Measurements from ENCODE around the gene SLC30A2. TPM values are rescaled to one million over a fixed set of nuclear protein-coding genes. Genes with fewer than 3 reads are reported as not detected.
A peak's percentile ranks its signal among the peaks of the same experiment; 100 is the strongest.

SLC30A2 gene
- total RNA-seq, 2 experiments from 2014 or later, result not detected

GRCh38 chr1:26028490-26028980, 17.4 kb downstream of the SLC30A2 start:
- Mint-ChIP-seq H3K4me1 (ENCODE audit: low read depth) (no peaks in the 10 kb centered on the region), H3K27me3 (ENCODE audit: low read depth) (peaks cover 17% of the 10 kb centered on the region), H3K36me3 (ENCODE audit: low read depth) (no peaks in the 10 kb centered on the region), H3K27ac (no peak overlapping the region), H3K9me3 (ENCODE audit: insufficient read depth) (no peaks in the 10 kb centered on the region), H3K4me3 (no peak overlapping the region)
- ChIA-PET CTCF (no interaction called here), POLR2A (no interaction called here)
- no peak for DNase-seq
- ATAC-seq, result no peak

GRCh38 chr1:26027716-26028489, 18.0 kb downstream of the SLC30A2 start:
- Mint-ChIP-seq H3K27ac (no peak overlapping the region), H3K4me3 (no peak overlapping the region), H3K9me3 (ENCODE audit: insufficient read depth) (no peaks in the 10 kb centered on the region), H3K36me3 (ENCODE audit: low read depth) (no peaks in the 10 kb centered on the region), H3K4me1 (ENCODE audit: low read depth) (no peaks in the 10 kb centered on the region), H3K27me3 (ENCODE audit: low read depth) (peaks cover 17% of the 10 kb centered on the region)
- POLR2A ChIA-PET, result no interaction called here
- CTCF ChIA-PET, result interaction anchor here (1.0 to 1.4 kb wide), 4 partner anchors 17 to 133 kb away, joined by 3 to 4 read pairs (median 3); partner anchors contain the start of gene PAFAH2
- ATAC-seq (no peak), DNase-seq (peak; percentile 39)

- no peak for ATAC-seq
- no peaks in the 10 kb centered on the region for H3K9me3 Mint-ChIP-seq (ENCODE audit: insufficient read depth)
- peaks cover 12% of the 10 kb centered on the region for H3K27me3 Mint-ChIP-seq (ENCODE audit: low read depth)
- no peaks in the 10 kb centered on the region for H3K36me3 Mint-ChIP-seq (ENCODE audit: low read depth)
- no peak overlapping the region for H3K4me3 Mint-ChIP-seq
- ChIA-PET POLR2A (no interaction called here), CTCF (no interaction called here)
- no peak for DNase-seq
- H3K4me1 Mint-ChIP-seq (ENCODE audit: low read depth), result no peaks in the 10 kb centered on the region
- H3K27ac Mint-ChIP-seq, result no peak overlapping the region
Observed at GRCh38 chr1:26025517-26025916, 20.4 kb downstream of the SLC30A2 start.

GRCh38 chr1:26025060-26025459, 20.9 kb downstream of the SLC30A2 start:
- ChIA-PET CTCF (no interaction called here), POLR2A (no interaction called here)
- no peaks in the 10 kb centered on the region for H3K36me3 Mint-ChIP-seq (ENCODE audit: low read depth)
- peaks cover 4% of the 10 kb centered on the region for H3K4me1 Mint-ChIP-seq (ENCODE audit: low read depth)
- no peak overlapping the region for H3K4me3 Mint-ChIP-seq
- no peak for DNase-seq
- ATAC-seq, result no peak
- H3K9me3 Mint-ChIP-seq (ENCODE audit: insufficient read depth), result no peaks in the 10 kb centered on the region
- H3K27me3 Mint-ChIP-seq (ENCODE audit: low read depth), result peaks cover 15% of the 10 kb centered on the region
- H3K27ac Mint-ChIP-seq, result no peak overlapping the region

GRCh38 chr1:26023826-26024225, 22.1 kb downstream of the SLC30A2 start:
- H3K27me3 Mint-ChIP-seq (ENCODE audit: low read depth), result peaks cover 15% of the 10 kb centered on the region
- no peak overlapping the region for H3K27ac Mint-ChIP-seq
- DNase-seq (no peak), ATAC-seq (no peak)
- H3K4me3 Mint-ChIP-seq, result no peak overlapping the region
- ChIA-PET POLR2A (no interaction called here), CTCF (interaction anchor here (2.6 kb wide), 1 partner anchor 128 kb away, joined by 5 read pairs; no protein-coding TSS in a partner anchor)
- no peaks in the 10 kb centered on the region for H3K36me3 Mint-ChIP-seq (ENCODE audit: low read depth)
- H3K9me3 Mint-ChIP-seq (ENCODE audit: insufficient read depth), result no peaks in the 10 kb centered on the region
- peaks cover 15% of the 10 kb centered on the region for H3K4me1 Mint-ChIP-seq (ENCODE audit: low read depth)

- Mint-ChIP-seq H3K9me3 (ENCODE audit: insufficient read depth) (no peaks in the 10 kb centered on the region), H3K4me1 (ENCODE audit: low read depth) (peaks cover 19% of the 10 kb centered on the region), H3K36me3 (ENCODE audit: low read depth) (no peaks in the 10 kb centered on the region), H3K27ac (no peak overlapping the region), H3K27me3 (ENCODE audit: low read depth) (peaks cover 18% of the 10 kb centered on the region), H3K4me3 (no peak overlapping the region)
- ATAC-seq (no peak), DNase-seq (no peak)
- POLR2A ChIA-PET, result interaction anchor here (1.3 kb wide), 1 partner anchor 203 kb away, joined by 3 read pairs; the partner anchor contains the start of gene MTFR1L
- CTCF ChIA-PET, result interaction anchor here (1.1 to 2.6 kb wide), 2 partner anchors 122 to 127 kb away, joined by 4 to 5 read pairs; no protein-coding TSS in a partner anchor
Observed at GRCh38 chr1:26023009-26023408, 22.9 kb downstream of the SLC30A2 start.

- ATAC-seq, result no peak
- no peaks in the 10 kb centered on the region for H3K9me3 Mint-ChIP-seq (ENCODE audit: insufficient read depth)
Observed at GRCh38 chr1:26022404-26022779, 23.5 kb downstream of the SLC30A2 start.

GRCh38 chr1:26021647-26022403, 24.1 kb downstream of the SLC30A2 start, which contains the start of gene EXTL1:
EXTL1 (plus strand) TSS chr1:26021775; CDS start chr1:26022647, 872 bp downstream.
- Mint-ChIP-seq H3K9me3 (ENCODE audit: insufficient read depth) (no peaks in the 10 kb centered on the region), H3K27me3 (ENCODE audit: low read depth) (peaks cover 16% of the 10 kb centered on the region), H3K4me3 (no peak within 1 kb of the TSS), H3K4me1 (ENCODE audit: low read depth) (peaks cover 26% of the 10 kb centered on the region), H3K27ac (no peak within 1 kb of the TSS), H3K36me3 (ENCODE audit: low read depth) (no peaks in the 10 kb centered on the region)
- DNase-seq, result no peak
- CTCF ChIA-PET, result interaction anchor here (1.0 to 2.6 kb wide), 2 partner anchors 14 to 126 kb away, joined by 4 to 5 read pairs; no protein-coding TSS in a partner anchor
- ATAC-seq, result no peak
- POLR2A ChIA-PET, result interaction anchor here (0.5 to 1.3 kb wide), 2 partner anchors 45 to 202 kb away, joined by 3 read pairs; partner anchors contain the start of gene MTFR1L

More at GRCh38 chr1:26022404-26022779, 23.5 kb downstream of the SLC30A2 start:
- peaks cover 20% of the 10 kb centered on the region for H3K4me1 Mint-ChIP-seq (ENCODE audit: low read depth)
- ChIA-PET POLR2A (interaction anchor here (1.3 kb wide), 1 partner anchor 202 kb away, joined by 3 read pairs; the partner anchor contains the start of gene MTFR1L), CTCF (interaction anchor here (1.1 to 2.6 kb wide), 2 partner anchors 123 to 127 kb away, joined by 4 to 5 read pairs; no protein-coding TSS in a partner anchor)
- H3K4me3 Mint-ChIP-seq, result no peak overlapping the region
- H3K27me3 Mint-ChIP-seq (ENCODE audit: low read depth), result peaks cover 18% of the 10 kb centered on the region
- H3K36me3 Mint-ChIP-seq (ENCODE audit: low read depth), result no peaks in the 10 kb centered on the region
- no peak for DNase-seq
- no peak overlapping the region for H3K27ac Mint-ChIP-seq

- CTCF ChIA-PET, result interaction anchor here (1.0 to 1.5 kb wide), 2 partner anchors 15 kb away, joined by 4 to 5 read pairs; no protein-coding TSS in a partner anchor
- H3K27me3 Mint-ChIP-seq (ENCODE audit: low read depth), result peaks cover 15% of the 10 kb centered on the region
- H3K36me3 Mint-ChIP-seq (ENCODE audit: low read depth), result no peaks in the 10 kb centered on the region
- no peak overlapping the region for H3K27ac Mint-ChIP-seq
- POLR2A ChIA-PET, result interaction anchor here (0.5 kb wide), 1 partner anchor 44 kb away, joined by 3 read pairs; no protein-coding TSS in a partner anchor
- no peaks in the 10 kb centered on the region for H3K9me3 Mint-ChIP-seq (ENCODE audit: insufficient read depth)
- DNase-seq (no peak), ATAC-seq (no peak)
- no peak overlapping the region for H3K4me3 Mint-ChIP-seq
- peaks cover 29% of the 10 kb centered on the region for H3K4me1 Mint-ChIP-seq (ENCODE audit: low read depth)
Observed at GRCh38 chr1:26020941-26021646, 24.8 kb downstream of the SLC30A2 start.

- Mint-ChIP-seq H3K4me1 (ENCODE audit: low read depth) (peaks cover 29% of the 10 kb centered on the region), H3K9me3 (ENCODE audit: insufficient read depth) (no peaks in the 10 kb centered on the region), H3K4me3 (no peak overlapping the region), H3K36me3 (ENCODE audit: low read depth) (no peaks in the 10 kb centered on the region), H3K27ac (no peak overlapping the region), H3K27me3 (ENCODE audit: low read depth) (peaks cover 15% of the 10 kb centered on the region)
- no peak for DNase-seq
- ChIA-PET POLR2A (no interaction called here), CTCF (interaction anchor here (0.8 to 1.5 kb wide), 3 partner anchors 10 to 23 kb away, joined by 3 to 9 read pairs (median 5); partner anchors contain the start of gene PAFAH2)
- no peak for ATAC-seq
Observed at GRCh38 chr1:26020330-26020768, 25.6 kb downstream of the SLC30A2 start.

Measured in activated CD8-positive, alpha-beta T cell treated with anti-CD3 and anti-CD28 coated beads, Interleukin-2, amount 10 ng/mL, durations not matched to agents 7 days and 5 days (primary cell).